HG03135 (cell line): ENCODE results near the gene CTBS.

ENCODE experiments used
- ATAC-seq: cut with Tn5 transposase; IDR thresholded peaks from one replicate; pipeline ENCODE4 v1.9.1; 2021; ENCODE audit warnings: mild to moderate bottlenecking, moderate library complexity; ENCODE audit not compliant: unreplicated experiment

Gene CTBS

DNA sequence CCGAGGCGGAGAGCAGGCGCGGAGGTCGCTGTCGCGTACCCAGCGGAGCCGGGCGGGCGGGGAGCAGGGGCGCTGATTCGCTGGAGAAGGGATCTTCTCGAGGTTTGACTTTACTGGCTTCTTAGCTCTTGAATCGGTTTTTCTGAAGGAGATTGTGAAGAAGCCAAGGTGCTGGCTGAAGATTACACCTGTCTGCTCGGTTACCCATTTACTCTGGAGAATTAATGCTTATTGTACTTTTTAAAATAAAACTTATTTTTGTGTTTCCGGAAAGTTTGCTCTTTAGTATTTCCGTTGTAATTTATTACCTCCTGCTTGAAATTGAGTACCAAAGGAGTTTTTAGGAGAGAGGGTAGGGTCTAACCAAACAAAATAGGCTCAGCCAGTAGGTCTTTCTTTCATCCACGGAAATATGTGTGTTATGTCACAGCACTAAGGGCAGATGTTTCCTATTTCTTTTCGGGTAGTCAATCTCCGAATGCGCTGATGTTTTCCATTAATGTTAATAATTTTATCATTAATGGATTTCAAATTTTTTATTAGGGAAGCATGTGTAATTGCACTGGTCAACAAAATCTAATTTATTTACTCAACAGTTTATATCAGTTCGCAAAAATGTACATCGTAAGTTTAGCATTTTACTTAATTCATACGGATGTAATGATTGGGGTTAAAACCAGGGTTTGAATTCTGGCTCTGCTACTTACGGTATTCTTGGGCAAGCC, 67.3 kb downstream of the CTBS start:
- no peak for ATAC-seq

DNA sequence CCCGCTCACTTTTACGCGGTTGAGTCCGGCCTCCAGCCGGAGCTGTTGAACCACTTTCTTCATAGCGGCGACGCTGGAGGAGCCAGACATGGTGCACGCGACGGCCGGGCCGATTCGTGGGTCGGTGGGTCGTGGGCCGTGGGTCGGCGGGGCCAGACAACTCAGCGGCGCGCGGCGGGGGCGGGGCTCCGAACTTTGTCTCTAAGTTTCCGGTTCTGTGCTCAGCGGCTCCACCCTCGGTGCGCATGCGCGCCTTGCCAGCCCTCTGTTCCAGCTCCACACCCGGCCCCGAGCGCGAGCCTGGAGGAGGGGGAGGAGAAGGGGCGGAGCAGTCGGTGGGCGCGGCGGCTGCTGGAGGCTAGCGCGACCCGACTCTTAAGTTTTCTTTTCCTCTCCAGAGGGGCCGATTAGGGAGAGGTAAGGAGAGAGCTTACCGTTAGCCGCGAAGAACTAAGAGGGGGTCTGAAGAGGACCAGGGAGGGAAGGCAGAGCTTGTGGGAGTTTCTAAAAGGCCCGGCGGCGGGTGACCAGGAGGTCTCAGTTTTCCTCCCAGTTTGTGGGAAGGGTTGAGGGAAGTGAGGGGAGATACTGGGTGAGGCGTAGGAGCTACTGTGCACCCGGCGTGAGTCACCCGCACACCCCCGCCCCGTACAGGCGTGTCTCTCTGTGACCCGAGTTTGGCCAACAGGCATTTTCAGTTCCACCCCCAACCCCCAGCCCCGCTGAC, 68.1 kb downstream of the CTBS start, which contains the start of the genes GNG5 and SPATA1:
TSS of gene GNG5 (minus strand) at position 580 of the 727 bp plus-strand sequence. CDS start at position 90, 490 bp downstream.
TSS of gene SPATA1 (plus strand) at position 385 of the 727 bp plus-strand sequence. CDS start 9,974 bp downstream, outside the sequence.
- peak; percentile 82 for ATAC-seq

DNA sequence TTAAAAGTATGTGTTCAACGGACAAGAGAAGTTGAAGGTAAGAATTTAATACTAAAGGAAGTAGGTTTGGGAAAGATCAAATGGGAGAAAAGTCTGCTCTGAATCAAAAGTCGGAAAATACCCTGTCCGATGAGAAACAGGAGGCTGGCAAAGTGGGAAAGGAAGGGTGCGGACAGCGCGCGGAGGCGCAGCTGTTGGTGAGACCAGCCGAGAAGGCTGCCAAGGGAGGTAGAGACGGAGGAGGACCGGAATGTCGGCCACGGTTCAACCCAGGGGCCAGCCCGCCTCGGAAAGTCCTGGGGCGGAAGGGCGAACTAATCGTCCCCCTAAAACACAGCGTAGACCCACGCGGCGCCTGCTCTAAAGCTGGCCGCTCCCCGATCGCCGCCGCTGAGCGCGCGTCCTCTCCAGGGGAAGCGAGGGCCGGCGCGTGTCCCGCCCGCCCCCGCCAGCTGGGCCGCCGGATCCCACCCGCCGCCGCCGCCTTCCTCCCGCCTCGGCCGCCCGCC, 68.7 kb downstream of the CTBS start:
- ATAC-seq, result peak; percentile 42

DNA sequence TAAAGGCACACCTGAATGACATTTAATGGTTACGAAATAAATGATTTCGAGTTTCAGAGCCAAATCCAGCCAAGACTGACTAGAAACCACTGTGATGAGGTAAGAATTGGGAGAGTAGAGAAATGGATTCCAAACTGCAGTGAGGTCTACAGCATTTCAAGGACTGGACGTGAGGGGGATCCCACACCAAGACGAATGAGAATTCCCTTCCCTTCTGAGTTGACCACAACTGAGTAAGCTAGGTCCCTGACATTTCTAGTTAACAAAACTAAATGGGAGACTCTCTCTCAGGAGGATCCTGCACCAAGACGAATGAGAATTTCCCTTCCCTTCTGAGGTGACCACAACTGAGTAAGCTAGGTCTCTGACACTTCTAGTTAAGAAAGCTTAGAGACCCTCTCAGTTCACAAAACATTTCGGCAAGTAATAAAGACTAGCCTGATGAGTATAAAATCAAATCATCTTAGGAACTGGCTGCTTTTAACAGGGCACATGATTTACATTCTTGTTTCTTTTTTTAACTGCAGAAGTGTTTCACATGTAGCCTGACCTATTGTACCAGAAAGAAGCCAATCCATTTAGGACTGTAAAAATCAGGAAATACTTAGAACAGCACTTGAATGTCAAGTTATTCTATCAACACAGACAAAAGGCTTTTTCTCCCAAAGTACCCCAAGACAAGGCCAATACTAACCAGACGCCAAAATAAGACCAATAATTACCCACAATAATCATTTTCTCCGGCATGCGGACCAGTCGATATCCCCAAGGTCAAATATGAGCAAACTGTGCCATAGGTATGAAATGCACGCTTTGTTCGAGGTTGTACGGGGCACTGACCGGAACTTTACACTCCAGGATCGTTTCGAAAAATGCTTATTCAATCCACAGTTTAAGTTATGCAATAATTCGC, 69.4 kb downstream of the CTBS start:
- no peak for ATAC-seq

DNA sequence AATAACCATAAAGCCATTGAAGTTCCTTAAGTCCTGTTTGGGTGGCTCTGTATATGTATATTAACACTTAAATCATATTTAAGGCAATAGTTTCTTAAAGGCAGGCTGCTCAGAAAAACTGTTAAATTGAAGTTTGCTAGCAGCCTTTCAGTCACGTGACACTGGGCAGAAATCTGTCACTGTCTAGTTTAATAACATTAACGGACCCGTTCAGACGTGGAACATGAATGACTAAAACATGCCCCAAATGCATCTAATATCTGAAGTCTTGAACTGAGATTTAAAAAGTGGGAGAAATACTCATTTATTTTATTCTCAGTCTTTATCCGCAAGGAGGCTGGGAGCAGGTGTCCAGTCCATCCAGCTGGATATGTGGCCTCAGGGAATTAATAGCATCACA, 71.3 kb downstream of the CTBS start:
- no peak for ATAC-seq
